Right renal cortex interstitium (tissue), 3 donors: Measurements from ENCODE around the gene DLK2. TPM values are rescaled to one million over a fixed set of nuclear protein-coding genes. Genes with fewer than 3 reads are reported as not detected.
"Not testable (repeated sequence)": the region's sequence is repeated elsewhere in the genome, so short reads cannot be mapped to it uniquely, and the experiment has no call there.

Source experiments
- DNase-seq, 3 donors: peaks; one replicate each; pipeline ENCODE4 v3.0.0-alpha.2; 2013; ENCODE audit warnings: low read depth in 3 of 3, low spot score in 2 of 3
- polyA plus RNA-seq, 3 donors: library from polyadenylated mRNA; unstranded; fragments of 120-200 nt; gene quantifications; one replicate each; pipeline ENCODE4 v1.2.1, GENCODE V29; 2013; ENCODE audit not compliant: insufficient read length in 3 of 3

Gene DLK2
- polyA plus RNA-seq, result under 1 TPM; 0.53 to 0.90 (median 0.75) TPM

DNA sequence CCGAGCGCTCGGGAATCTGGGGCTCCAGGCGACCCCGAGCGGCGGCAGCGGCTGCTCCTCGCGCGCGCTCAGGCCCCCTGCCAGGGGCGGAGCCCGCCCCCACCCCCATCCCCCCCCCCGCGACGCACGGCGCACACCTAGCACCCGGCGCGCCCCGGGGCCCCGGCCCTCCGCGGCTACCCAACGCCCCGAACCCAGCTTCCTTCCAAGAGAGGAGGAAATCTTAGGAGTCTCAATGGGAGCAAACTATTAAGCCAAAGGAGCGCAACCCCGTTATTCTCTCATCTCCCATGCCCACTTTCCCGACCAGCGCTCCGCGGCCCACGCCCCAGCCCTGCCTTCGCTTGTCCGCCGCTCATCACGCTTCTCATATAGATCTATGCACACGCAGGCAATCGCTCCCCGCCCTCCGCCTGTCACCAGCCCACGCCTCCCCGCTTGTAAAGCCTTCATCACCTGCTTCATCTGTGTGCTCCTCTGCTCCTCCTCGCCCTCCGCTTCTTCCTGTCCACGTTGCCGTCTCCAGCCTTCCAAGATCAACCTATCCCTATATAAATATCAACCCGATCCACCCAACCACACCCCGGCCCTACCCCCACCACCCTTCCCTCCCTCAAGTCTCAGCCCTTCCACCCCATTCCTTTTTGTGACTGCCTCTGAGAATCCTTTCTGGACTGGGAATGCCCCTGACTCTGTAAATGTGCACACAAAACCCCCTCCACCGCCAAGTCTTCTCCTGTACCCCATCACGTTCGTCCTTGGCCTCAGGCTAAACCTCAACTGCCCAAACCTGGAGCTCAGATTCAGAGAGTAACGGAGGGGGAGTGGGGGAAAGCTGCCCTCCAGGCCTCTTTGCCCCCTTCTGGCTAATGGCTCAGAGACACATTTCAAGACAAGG is at the start of gene DLK2:
DLK2 (minus strand) TSS at position 18 of the 898 bp plus-strand sequence. CDS start 723 bp downstream, outside the sequence.
- DNase-seq, result no peak

DNA sequence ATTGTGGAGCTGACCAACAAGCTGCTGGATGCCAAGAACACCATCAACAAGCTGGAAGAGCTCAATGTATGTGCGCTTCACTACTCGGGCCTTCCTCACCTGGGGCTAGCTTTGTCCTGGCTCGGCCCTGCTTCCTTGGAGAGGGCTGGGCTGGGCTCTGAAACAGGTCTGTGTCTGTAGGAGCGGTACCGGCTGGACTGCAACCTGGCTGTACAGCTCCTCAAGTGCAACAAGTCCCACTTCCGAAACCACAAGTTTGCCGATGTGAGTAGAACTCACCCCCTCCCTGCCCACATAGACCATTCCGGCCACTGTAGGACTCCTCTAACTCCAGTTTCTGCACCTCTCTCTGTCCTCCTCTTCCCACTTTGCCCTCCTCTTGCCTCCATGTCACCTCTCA is 48.1 kb upstream of the DLK2 start:
- no peak for DNase-seq

DNA sequence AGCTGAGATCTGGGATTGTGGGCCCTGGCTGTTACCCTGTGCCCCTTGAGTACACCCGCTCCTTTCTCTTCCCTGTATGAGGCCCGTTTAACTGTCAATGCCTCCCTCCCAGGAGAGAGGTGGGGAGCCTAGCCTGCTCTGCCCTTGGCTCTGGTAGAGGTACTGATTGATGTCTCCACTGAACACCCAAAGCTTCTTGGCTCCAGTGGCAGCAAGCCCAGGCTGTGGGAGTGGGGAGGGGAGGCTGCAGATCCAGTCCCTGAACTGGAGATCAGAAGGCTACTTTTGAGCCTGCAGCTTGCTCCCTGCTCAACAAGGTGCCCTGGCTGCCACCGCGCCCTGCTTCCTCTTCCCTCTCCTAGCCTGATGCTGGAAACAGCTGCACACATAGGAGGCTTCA is 47.3 kb upstream of the DLK2 start:
- DNase-seq, result no peak

GRCh38 chr6:43500921-43501320 is 45.6 kb upstream of the DLK2 start:
- DNase-seq, result no peak

GRCh38 chr6:43499028-43499815 is 43.9 kb upstream of the DLK2 start:
- DNase-seq, result no peak

DNA sequence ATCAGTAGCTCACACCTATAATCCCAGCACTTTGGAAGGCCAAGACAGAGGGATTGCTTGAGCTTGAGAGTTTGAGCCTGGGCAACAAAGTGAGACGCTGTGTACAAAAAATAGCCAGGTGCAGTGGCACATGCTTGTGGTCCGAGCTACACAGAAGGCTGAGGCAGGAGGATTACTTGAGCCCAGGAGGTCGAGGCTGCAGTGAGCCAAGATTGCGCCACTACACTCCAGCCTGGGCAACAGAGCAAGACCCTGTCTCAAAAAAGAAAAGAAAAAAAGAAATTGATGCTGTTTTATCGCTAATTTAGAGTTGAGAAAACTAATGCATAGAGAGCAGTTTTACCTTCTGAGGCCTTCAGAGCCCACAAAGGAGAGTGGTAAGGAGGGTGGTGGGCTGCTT is 42.9 kb upstream of the DLK2 start:
- DNase-seq, result not testable (repeated sequence)

GRCh38 chr6:43497689-43498088 is 42.3 kb upstream of the DLK2 start:
- DNase-seq, result no peak

DNA sequence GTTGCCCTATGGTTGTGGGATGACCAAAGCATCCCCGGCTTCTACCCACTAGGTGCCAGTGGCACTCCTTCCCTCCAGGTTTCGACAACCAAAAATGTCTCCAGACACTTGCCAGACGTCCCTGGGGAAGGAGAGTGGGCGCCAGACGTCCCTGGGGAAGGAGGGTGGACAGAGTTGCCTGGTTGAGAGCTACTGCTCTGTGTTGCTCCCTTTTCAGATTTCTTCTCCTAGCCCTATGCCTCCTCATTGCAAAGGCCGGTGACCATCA is 41.7 kb upstream of the DLK2 start:
- DNase-seq, result no peak

DNA sequence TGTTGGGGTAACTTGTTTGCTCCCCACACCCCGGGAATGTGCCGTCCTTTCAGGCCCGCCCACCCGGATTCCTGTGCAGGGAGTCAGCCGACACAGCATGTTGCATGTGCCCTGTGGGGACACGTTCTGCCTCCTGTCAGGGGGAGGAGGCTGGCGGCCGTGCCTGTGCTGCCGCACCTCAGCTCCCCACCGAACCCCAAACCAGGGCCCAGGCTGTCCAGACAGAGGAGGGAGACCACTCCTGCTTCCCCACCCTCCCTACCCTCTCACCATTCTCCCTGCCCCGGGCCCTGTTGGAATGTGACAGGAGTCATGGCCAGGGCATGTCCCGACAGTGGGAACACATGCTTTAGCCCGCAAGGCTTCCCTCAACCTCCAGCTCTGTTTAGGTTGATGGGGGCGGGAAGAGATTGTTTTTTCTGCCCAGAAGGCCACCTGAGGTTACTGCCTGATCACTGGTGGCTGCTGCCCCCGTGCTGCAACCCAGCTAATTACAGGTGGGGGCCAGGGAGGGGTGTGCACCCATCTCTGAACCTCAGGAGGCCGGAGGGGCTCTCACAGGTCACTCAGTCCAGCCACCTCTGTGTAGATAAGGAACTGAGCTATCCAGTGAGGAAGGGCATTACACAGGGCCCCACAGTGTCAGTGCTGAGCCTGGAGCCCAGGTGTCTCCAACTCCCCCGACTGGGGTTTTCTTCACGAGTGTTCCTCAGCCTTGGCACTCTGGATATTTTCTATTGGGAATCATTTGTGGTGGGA is 41.2 kb upstream of the DLK2 start:
- no peak for DNase-seq

DNA sequence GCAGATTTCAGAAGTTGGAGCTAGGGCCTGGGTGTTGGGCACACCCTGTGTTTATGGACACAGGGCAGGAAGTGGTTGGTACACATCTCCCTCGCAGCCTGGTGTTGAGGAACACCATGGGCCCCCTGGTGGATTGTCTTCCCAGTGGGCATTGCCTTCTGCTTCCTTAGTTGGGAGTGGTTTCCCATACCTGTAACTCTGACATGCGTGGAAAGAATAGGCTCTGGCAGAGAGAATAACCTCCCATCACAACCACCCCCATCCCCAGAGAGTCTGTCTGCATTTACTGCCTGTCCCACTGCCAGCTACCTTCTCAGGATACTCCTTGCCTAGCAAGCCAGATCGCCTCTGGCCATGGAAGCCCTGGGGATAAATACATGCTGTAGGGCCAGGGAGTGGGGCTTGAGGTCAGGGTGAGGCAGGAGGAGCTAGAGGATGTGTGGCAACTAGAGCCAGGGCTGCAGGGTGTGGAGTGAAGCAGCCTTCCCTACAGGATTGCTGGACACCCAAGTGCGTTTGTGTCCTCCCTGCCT is 40.1 kb upstream of the DLK2 start:
- no peak for DNase-seq

DNA sequence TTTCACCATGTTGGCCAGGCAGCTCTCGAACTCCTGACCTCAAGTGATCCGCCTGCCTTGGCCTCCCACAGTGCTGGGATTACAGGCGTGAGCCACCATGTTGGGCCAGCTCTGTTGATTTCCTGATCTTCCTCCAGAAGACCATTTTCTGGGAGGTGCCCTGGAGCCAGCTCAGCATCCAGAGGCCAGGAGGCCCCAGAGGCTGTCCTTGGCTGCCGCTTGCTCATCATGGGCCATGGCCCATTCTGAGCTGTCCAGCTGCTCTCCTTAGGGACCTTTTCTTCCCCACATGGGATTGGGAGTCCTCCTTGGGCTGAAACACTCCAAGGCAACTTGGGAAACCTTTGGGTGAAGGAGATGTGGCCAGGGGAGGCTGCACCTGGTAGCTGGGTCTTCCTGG is 39.4 kb upstream of the DLK2 start:
- DNase-seq, result no peak

DNA sequence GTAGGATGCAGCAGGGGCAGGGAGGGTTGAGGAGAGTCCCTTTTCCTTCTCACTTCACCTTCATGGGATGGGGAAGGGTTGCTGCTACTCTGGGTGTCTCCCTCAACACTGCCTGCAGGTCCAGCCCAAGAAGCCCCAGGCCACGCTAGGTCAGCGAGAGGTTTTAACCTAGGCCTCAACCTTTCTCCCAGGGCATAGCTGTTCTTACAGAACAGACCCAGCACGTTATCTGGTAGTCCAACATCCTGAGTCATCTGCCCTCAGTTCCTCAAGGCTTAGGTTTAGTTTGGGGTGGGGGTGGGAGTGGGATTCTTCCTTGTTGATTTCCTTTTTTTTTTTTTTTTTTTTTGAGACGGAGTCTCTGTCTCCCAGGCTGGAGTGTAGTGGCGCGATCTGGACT is 39.0 kb upstream of the DLK2 start:
- no peak for DNase-seq

DNA sequence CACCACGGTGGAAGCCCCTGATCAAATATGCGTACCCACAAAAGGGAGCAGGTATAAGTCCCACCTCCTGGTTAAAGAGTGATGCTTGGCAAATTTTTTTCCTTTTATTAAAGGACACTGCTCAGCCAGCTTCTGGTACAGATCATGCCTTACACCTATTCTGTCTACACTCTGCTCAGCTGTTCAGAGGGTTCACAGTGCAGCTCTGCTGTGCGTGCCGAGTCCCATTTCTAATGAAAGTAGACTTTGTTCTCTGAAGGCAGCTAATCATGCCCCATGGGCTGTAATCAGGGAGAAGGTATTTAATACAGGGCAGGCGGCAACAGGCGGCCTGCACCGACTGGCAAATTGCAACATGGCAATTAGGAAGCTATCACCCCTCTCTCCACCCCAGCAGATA is 38.5 kb upstream of the DLK2 start:
- no peak for DNase-seq

DNA sequence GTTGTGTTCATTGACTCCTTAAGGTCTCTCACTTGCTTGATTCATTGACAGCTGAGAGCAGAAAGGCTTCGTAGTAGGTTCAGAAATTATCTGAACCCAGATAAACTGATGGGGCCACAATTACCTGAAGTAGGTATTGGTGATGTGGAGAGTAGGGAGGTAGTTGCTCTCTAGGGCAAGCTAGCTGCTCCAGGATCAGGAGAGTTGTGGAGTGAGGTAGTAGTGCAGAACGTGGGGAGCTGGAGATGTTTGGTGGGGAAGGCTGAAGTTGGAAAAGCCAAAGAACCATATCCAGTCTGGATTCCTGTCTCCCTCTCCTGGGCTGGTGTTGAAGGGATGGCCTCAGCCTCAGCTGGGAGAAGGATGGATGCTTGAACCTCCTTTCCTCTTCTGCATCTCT is 37.9 kb upstream of the DLK2 start:
- DNase-seq, result no peak

GRCh38 chr6:43492673-43493072 is 37.3 kb upstream of the DLK2 start:
- no peak for DNase-seq

GRCh38 chr6:43491750-43492661 is 36.7 kb upstream of the DLK2 start:
- no peak for DNase-seq

DNA sequence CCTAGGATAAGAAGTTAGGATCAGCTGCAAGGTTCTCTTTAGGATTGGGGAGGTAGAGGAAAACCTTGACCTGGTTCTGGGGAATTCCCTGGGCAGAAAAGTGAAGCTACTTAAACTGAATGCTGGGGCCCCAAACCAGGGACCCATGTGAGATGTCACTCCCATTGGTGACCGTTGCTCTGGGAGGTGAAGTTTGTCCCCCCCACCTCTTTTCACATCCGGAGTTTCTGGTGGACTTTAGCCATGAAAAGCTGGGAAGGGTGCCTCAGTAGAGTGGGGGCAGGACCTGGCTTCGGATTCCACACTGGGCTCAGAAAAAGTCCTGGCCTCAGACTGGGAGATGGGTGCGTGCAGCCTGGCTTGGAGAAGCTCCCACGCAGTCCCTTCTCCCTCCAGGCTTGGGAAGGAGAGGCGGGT is 35.2 kb upstream of the DLK2 start:
- DNase-seq, result no peak

GRCh38 chr6:43489277-43490072 is 34.1 kb upstream of the DLK2 start:
- DNase-seq, result no peak

- DNase-seq, result no peak
These were observed 33.4 kb upstream of the DLK2 start for GRCh38 chr6:43488667-43489276.
